Esophagus muscularis mucosa (tissue), 3 donors: ENCODE results near the gene ZBTB45.

Source experiments
- POLR2A ChIP-seq: fragments of 450-650 bp; IDR thresholded peaks from one replicate; pipeline ENCODE4 v1.6.1; 2017; ENCODE audit warnings: antibody characterized with exemption, moderate library complexity, mild to moderate bottlenecking, low read depth
- TF ChIP-seq, protein P1 (sequence below), 3 experiments: fragments of 200-600 bp in 2 of 3; fragments of 450-650 bp in 1 of 3; sonication (generic) in 2 of 3; IDR thresholded peaks; one replicate each; pipeline ENCODE4 v1.5.1; 2017 to 2019; ENCODE audit warnings: antibody characterized with exemption in 3 of 3, mild to moderate bottlenecking in 2 of 3, moderate library complexity in 1 of 3

DNA sequence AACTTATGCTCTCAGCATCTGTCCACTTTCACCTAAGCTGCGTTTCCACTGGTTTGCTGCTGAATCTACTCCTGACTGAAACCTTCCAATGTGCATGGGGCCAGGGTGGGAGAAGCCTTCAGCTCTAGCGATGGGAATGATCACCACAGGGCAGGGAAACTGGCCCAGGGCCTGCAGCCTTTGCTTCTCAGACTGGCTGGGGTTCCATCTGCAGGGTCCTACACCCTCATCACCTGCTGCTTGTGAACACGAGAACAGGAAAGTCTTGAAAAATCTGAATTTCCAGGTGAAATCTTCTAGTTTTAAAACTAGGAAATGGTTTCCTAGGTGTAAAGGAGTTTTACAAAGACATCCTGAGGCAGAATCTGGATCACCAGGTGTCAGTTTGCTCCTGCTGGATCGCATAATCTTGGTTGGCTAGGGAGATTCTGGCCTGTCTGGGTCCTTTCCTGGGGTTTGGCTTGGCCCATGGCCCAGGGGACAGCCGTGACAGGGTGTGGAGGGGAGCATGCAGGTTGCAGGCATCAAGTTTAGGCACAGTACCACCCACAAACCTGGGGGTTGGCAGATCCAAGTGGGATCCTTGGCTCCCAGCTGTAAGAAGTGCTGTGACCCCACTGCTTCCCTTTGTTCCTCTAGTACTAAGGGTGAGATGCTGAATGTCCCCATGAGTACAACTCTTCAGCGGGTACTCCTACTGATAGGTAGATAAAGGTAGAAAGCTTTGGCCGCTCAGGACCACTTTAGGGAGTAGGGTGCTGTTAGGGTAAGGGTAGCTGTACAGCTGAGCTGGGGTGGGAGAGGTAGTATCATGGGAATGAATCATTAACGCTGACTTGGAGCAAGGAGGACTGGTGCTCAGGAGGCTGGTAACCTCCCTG lies 40.6 kb upstream of the ZBTB45 start:
- TF ChIP-seq, protein P1, sequence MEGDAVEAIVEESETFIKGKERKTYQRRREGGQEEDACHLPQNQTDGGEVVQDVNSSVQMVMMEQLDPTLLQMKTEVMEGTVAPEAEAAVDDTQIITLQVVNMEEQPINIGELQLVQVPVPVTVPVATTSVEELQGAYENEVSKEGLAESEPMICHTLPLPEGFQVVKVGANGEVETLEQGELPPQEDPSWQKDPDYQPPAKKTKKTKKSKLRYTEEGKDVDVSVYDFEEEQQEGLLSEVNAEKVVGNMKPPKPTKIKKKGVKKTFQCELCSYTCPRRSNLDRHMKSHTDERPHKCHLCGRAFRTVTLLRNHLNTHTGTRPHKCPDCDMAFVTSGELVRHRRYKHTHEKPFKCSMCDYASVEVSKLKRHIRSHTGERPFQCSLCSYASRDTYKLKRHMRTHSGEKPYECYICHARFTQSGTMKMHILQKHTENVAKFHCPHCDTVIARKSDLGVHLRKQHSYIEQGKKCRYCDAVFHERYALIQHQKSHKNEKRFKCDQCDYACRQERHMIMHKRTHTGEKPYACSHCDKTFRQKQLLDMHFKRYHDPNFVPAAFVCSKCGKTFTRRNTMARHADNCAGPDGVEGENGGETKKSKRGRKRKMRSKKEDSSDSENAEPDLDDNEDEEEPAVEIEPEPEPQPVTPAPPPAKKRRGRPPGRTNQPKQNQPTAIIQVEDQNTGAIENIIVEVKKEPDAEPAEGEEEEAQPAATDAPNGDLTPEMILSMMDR (IDR thresholded peaks at IDR 0.05), result no peak
- no peak for TF ChIP-seq POLR2A
